OCI-M1 (cell line): ENCODE results near the gene PLOD3.
A peak's percentile ranks its signal among the peaks of the same experiment; 100 is the strongest.

Experiments used
- DNase-seq: peaks from one replicate; lab custom pipeline; 2025; lab: John Stamatoyannopoulos, UW

The PLOD3 gene

DNA sequence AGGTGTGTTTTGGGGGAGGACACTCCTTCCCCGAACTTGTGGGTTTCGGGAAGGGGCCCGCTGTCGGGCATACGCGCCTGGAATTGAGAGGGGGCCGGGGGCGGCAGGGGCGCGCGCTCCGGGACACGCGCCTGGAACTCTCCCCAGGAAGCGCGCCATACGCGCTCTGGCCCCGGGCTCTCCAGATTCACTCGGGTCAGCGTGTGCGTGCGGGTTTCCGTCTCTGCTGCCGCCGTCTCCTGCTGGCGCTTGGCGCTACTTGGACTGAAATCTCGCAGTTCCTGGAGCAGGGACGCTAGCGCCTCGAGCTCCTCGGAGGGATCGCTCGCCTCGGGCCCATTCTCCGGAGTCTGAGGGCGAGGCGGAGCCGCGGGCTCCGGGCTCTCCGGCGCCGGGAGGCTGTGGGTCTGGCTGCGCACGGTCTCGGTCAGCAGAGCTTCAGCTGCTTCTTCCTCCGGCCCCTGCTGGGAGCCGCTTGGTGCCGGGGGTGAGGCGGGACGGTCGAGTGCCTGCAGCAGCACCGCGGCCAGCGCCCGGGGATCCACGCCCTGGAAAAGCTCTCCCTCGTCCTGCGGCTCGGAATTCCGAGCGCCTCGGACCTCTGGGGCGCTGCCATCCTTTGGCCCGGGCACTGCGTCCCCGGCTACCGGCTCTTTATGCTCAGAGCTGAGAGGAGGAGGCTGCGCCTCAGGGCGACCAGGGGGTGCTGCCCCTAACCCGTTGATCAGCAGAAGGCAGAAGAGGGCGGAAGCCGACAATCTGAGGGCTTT lies 53.1 kb downstream of the PLOD3 start:
- no peak for DNase-seq

DNA sequence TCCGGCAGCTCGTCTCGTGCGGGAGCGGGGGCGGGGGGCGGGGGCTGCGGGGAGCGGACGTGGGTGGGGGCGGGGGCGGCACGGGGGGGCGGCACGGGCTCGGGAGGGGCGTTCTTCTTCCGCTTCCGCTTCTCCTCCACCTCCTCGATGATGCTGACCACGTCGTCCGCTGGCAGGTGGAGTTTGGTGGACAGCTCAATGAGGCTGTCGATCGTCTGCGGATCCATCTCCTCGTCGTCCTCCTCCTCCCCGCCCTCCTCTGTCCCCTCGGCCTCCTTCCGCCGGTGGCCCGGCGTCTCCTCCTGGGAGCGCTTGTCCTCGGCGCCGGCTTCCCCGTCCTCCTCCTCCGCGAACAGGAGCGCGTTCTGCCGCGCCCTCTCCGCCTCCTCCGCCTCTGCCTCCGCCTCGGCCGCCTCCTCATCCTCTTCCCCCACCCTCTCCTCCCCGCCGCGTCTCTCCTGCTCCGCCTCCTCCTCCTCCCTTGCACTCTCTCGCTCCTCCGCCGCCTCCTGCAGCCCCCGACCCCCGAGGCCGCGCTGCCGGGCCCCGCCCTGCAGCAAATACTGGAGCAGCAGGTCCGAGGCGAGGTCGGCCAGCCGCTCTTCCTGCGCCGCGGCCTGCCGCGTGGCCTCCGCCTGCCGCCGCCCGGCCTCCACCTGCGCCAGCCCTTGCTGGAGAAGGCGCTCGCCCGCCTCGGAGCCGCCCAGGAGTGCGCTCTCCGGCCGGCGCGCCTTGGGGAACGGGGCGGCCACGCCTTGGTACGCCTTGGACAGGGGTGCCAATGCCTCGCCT lies 53.9 kb downstream of the PLOD3 start:
- peak; percentile 80 for DNase-seq

DNA sequence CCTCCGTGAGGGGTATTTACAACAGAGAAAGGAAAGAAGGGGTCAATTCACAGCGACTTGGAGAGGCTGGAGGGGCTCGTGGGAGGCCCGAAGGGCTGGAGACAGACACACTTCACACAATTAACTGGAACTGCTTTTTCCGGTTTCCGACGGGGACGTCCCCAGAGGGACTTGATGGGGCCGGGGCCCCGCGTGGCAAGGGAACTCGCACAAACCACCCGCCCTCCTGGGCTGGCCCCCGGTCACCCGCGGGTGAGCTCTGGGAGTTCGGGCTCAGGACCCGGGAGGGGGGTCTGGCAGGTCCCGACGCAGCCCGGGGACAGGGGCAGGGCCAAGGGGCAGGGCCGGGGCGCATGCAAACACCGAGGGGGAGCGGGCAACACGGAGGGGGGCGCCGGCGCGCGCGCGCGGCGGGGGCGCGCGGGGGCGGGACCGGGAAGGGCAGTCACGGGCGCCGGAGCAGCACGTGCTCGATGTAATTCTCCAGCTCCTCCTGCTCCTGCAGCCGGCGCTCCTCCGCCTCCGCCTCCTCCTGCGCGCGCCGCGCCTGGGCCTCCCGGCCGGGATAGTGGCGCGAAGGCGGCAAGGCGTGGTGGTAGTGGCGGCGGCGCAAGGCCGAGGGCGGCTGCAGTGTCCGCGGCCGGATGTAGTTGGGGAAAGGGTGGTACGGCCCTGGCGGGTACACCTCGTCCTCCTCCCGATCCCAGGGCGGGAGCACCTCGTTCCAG lies 54.7 kb downstream of the PLOD3 start:
- DNase-seq, result peak; percentile 82

DNA sequence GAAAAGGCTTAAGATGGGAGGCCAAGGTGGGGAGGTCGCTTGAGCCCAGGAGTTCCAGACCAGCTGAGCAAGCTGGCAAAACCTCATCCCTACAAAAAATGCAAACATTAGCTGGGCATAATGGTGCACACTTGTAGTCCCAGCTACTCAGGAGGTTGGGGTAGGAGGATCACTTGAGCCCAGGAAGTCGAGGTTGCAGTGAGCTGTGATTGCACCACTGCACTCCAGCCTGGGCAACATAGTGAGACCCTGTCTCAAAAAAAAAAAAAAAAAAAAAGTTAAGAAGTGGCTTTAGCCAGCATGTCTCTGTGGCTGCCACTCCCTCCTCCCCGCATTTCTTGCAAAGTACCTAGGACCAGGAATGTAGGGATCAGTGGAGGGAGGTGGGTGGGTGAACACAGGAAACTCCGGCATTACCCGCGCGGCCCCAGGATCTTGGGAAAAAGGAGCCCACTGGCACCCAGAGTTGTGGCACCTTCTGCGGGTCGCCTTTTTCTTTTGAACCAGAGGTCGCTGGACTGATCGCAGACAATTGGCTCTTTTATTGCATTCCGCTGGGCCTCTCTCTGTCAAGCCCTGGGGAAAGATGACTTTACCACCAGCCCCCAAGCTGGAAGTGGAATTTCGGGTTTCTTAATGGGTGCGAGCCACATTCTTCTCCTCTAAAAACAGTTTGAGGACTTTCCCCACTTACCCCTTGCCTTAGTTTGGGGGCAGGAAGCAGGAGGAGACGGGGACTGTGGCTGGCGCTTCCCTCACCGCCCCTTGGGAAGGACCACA lies 55.5 kb downstream of the PLOD3 start:
- DNase-seq, result no peak

DNA sequence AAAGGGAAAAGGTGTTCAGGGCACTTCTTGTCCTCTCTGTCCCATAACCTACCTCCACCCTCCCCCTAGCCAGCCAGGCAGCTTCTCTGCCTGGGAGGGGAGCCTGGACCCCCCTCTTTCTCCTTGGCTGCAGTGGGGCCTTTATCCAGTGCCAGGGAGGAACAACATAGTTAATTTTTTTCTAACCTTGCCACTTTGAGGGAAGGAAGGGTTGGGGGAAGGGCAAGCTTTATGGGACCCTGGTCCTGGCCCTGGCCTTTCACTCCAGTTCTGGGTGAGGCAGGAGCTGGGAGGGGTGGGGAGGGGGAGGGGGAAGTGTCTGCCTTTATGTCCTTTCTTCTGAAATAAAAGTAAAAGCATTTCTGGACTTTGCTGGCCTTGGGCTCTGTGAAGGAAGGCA lies 56.5 kb downstream of the PLOD3 start:
- DNase-seq, result no peak

DNA sequence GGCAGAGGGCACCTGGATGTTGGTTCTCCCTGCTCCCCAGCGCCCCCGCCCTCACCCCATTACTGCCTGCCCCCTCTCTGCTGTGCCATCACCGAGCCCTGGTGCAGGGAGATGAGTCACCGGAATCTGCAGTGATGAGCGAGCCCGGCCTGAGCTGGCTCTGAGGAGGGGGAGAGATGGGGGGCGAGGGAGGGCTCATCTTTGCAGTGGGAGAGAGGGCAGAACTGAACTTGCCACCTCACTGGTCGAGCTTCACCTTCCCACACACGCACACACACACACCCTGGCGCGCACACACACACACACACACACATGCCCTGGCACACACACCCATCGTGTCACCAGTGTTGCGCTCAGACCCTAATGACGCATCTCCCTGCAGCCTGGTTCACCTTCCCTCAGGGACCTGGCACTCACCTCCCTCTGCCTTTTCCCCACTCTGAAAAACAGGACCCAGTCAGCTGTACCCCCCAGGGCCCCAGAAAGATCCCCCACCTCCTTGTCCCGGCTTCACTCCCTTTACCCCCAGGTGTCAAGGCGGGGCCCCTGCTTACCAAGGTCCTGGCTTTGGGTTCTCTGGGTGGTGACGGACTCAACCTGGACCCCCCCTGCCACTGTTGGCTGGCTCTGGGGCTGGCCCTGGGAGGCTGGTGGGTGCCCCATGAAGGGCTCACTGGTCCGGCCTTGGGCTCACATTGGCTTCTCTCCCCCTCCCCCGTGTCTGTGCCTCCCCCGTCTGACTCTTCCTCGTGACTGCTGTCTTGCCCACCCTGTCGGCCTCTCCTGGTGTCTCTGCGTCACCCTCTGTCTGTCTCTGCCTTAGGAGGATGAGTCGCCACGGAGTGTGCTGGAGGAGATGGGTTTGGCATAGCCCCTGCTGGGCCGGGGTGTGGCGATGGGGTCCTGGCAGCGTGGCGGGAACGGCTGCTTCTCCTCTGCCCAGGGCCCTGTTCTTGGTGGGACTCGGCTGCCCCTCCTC lies 57.4 kb downstream of the PLOD3 start:
- no peak for DNase-seq

DNA sequence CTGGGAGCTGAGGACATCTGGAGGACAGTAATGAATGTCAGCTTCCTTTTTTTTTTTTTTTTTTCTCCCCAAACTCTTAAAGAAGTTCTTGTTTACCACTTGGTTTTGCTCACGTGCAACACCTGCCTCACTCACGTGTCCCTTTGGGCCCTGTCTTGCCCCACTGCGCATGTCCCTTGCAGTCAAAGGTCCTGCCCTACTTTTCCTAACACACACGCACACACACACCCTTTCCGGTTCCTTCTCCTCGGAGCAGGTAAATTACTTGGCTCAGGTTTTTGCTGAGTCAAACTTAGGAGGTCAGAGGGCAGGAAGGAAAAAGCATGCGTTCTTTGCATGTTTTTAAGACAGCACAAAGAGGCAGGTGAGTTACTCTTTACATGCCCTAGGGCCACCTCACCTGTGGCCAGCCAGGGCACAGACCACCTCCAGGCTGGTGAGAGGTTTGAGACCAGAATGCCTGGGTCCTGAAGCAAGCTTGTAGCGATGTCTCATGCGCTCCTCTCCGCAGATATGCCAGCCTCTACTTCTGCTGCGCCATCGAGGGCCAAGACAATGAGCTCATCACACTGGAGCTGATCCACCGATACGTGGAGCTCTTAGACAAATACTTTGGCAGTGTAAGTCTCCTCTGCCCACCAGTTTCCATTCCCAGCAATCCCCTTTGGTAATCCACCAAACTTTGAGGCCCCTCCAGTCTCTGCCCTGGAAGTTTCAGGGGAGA lies 60.4 kb downstream of the PLOD3 start:
- DNase-seq, result no peak

DNA sequence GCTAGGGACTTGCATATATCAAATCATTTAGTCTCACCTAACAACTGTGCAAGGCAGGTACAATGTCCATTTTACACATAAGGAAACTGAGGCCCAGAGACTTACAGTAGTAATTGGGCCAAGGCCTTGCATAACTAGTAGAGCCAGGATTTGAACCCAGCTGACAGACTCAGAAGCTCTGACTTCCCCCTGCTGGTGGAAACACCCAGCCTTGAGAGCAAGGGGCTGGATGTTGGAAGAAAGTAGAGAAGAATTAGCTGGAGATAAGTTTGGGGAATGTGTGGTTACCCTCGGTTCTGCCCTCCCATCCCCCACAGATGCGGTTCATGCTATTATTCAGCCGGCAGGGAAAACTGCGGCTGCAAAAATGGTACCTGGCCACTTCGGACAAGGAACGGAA lies 61.1 kb downstream of the PLOD3 start:
- DNase-seq, result no peak
